Kidney (tissue), 14 donors: ENCODE results near the gene HPCAL1. TPM values are rescaled to one million over a fixed set of nuclear protein-coding genes. Genes with fewer than 3 reads are reported as not detected.

ENCODE experiments used
- DNase-seq, 5 donors: peaks; one replicate each; pipeline ENCODE4 v3.0.0-alpha.2; 2013 to 2020
- FAIRE-seq: peaks from 2 replicates; lab custom pipeline; 2012; peaks lifted over from hg19 to GRCh38; lab: Jason Lieb, UNC
- H3K27ac ChIP-seq, 2 donors: one replicate each; pipeline ENCODE4 v1.7.0; 2013; ENCODE audit warnings: low read depth in 2 of 2, low read length in 2 of 2, inconsistent platforms in 1 of 2
- H3K27me3 ChIP-seq: one replicate; pipeline ENCODE4 v1.7.1; 2013; ENCODE audit warnings: low read length, inconsistent platforms; ENCODE audit not compliant: control insufficient read depth, insufficient read depth
- H3K36me3 ChIP-seq, 3 donors: one replicate each; pipeline versions ENCODE4 v1.7.0 to v1.7.1; 2013; ENCODE audit warnings: low read length in 3 of 3, control low read depth in 1 of 3, inconsistent platforms in 1 of 3; ENCODE audit not compliant: insufficient read depth in 3 of 3, control insufficient read depth in 2 of 3
- H3K4me1 ChIP-seq, 3 donors: one replicate each; pipeline versions ENCODE4 v1.7.0 to v1.7.1; 2013; ENCODE audit warnings: low read length in 3 of 3, inconsistent platforms in 1 of 3, low read depth in 1 of 3; ENCODE audit not compliant: control insufficient read depth in 2 of 3, insufficient read depth in 2 of 3
- H3K4me3 ChIP-seq, 3 donors: one replicate each; pipeline versions ENCODE4 v1.7.0 to v1.8.1; 2013; ENCODE audit warnings: low read length in 3 of 3, control low read depth in 1 of 3, inconsistent platforms in 1 of 3
- H3K9ac ChIP-seq, 3 donors: one replicate each; pipeline versions ENCODE4 v1.7.0 to v1.7.1; 2013; ENCODE audit warnings: low read length in 3 of 3, control low read depth in 1 of 3, inconsistent platforms in 1 of 3
- H3K9me3 ChIP-seq, 3 donors: one replicate each; pipeline versions ENCODE4 v1.7.0 to v1.7.1; 2013; ENCODE audit warnings: low read length in 3 of 3, control low read depth in 1 of 3, inconsistent platforms in 1 of 3; ENCODE audit not compliant: control insufficient read depth in 2 of 3, insufficient read depth in 1 of 3
- intact Hi-C: fragments of 100-400 bp; cut with DNase I; formaldehyde crosslinking; loops from one replicate; pipeline ENCODE4 v1.11.1; 2022
- polyA plus RNA-seq: library from polyadenylated mRNA; stranded (reverse); fragments of 350-450 nt; fragmentation: Illumina TruSeq; extraction: RNeasy Lipid Tissue Mini Kit (QIAGEN cat#74804); gene quantifications from one replicate; pipeline ENCODE4 v1.2.3, GENCODE V29; 2014; ENCODE audit warnings: low read depth, low replicate concordance; ENCODE audit not compliant: insufficient read depth
- total RNA-seq: library from RNA; stranded (reverse); fragmentation: NEBNext Ultra II Directional; extraction: Animal tissue kit (Norgen Biotek cat#: 25700); gene quantifications from one replicate; pipeline ENCODE4 v1.2.1, GENCODE V29; 2021
- TF ChIP-seq, protein P1 (sequence below): IDR thresholded peaks from 3 replicates; pipeline ENCODE4 v1.5.1; 2012; ENCODE audit warnings: mild to moderate bottlenecking, moderate library complexity, borderline replicate concordance; ENCODE audit not compliant: insufficient read depth; ENCODE audit errors: extremely low read depth
- donor health status: control.
- donor health status: control.
- donor health status: control.
- donor health status: control.
- donor health status: control.
- donor health status: DM: yes; HTN: yes; CAD: no.
- donor health status: Normal renal cell carcinoma (clear cell type).

Gene HPCAL1
- total and polyA plus RNA-seq, 2 donors from 2014 or later = 47.3 to 121 TPM

DNA sequence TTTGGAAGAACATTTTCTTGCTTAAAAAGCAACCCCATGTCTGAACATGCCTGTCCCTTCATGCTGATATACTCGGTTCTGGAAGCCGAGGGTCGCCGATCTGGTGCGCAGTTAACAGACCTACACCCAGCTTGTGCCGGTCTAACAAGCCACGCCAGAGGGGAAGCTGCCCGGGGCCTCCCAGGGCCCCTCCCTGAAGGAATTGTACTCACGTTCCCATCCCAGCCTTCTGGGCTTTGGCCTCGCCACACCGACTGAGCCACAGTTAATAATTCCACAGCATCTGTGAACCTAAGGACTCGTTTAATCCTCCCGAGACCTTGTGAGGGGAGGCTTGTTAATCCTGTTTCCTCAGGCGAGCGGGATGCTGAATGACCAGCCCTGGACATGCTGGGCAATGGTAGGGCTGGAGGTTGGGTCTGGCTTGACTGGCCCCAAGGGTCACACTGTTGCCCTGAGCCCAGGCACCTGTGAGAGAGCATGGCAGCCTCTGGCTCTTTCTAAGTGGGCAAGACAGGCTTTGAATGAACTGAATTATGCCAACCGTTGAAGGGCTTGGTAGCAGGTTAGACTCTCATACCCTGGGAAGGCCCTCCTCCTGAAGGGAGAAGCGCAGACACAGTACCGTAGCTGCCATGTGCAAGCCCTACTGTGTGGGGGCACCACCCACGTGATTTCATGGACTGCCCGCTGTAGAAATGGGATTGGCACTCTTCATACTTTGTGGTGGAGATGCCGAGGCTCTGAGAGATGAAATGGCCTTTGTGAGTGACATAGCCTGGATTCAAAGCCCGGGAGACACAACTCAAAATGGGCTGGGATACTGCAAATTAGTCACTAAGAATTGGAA lies 173.3 kb downstream of the HPCAL1 start:
- TF ChIP-seq, protein P1, sequence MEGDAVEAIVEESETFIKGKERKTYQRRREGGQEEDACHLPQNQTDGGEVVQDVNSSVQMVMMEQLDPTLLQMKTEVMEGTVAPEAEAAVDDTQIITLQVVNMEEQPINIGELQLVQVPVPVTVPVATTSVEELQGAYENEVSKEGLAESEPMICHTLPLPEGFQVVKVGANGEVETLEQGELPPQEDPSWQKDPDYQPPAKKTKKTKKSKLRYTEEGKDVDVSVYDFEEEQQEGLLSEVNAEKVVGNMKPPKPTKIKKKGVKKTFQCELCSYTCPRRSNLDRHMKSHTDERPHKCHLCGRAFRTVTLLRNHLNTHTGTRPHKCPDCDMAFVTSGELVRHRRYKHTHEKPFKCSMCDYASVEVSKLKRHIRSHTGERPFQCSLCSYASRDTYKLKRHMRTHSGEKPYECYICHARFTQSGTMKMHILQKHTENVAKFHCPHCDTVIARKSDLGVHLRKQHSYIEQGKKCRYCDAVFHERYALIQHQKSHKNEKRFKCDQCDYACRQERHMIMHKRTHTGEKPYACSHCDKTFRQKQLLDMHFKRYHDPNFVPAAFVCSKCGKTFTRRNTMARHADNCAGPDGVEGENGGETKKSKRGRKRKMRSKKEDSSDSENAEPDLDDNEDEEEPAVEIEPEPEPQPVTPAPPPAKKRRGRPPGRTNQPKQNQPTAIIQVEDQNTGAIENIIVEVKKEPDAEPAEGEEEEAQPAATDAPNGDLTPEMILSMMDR = no peak
- Histone ChIP-seq H3K27me3 (no peaks in the 10 kb centered on the region), H3K4me3 (no peak overlapping the region), H3K9ac (no peak overlapping the region), H3K27ac (no peak overlapping the region), H3K4me1 (no peaks in the 10 kb centered on the region), H3K9me3 (no peaks in the 10 kb centered on the region), H3K36me3 (no peaks in the 10 kb centered on the region)
- DNase-seq (peak in 3 of 5 donors; percentile 35 to 65 (median 42)), FAIRE-seq (no peak)
- intact Hi-C loops = no loop called here

DNA sequence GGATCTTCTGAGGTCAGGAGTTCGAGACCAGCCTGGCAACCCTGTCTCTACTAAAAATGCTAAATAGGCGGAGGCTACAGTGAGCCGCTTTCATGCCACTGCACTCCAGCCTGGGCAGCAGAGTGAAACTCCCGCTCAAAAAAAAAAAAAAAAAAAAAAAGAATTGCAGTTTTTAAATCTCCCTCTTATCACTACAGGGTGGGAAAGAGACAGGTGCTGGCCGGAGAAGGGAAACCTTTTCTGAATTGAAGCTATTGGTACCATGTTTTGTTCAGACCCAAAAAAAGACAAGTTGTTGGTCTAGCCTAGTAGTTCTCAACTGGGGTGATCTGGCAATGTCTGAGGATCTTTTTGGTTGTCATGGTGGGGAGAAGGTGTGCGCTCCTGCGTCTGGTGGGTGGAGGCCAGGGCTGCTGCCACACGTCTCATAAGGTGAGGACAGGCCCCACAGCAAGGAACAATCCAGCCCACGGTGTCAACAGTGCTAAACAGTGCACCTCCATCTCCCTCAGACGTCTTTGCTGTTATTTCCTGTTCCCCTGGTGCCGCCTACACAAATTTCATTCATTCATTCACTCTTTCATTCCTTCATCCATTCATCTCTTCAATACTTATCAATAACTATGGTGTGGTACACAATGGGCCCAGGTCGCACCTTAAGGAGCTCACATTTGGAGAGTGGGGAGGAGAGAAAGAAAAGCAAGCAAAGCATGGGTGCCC lies 174.2 kb downstream of the HPCAL1 start:
- Histone ChIP-seq H3K4me1 (no peaks in the 10 kb centered on the region), H3K36me3 (no peaks in the 10 kb centered on the region), H3K9me3 (no peaks in the 10 kb centered on the region), H3K27me3 (no peaks in the 10 kb centered on the region), H3K4me3 (no peak overlapping the region), H3K9ac (no peak overlapping the region), H3K27ac (no peak overlapping the region)
- TF ChIP-seq, protein P1 = no peak
- intact Hi-C loops = no loop called here
- DNase-seq (peak in 2 of 5 donors; percentile 29 to 53), FAIRE-seq (no peak)

Other genes starting within 250 kb of the HPCAL1 start
- gene CYS1, start 222.5 kb upstream of the HPCAL1 start, total RNA-seq = 245 TPM
- 276 TPM for gene CYS1, start 222.5 kb upstream of the HPCAL1 start, polyA plus RNA-seq
- 5.5 TPM for gene RRM2, start 180.2 kb upstream of the HPCAL1 start, total RNA-seq
- 3.6 TPM for gene RRM2, start 180.2 kb upstream of the HPCAL1 start, polyA plus RNA-seq
- 97.5 TPM for gene ODC1, start 145.4 kb downstream of the HPCAL1 start, total RNA-seq
- gene ODC1, start 145.4 kb downstream of the HPCAL1 start, polyA plus RNA-seq = 94.4 TPM